Measurements from ENCODE around the gene SNRPB2.
A peak's percentile ranks its signal among the peaks of the same experiment; 100 is the strongest.

The SNRPB2 gene

DNA sequence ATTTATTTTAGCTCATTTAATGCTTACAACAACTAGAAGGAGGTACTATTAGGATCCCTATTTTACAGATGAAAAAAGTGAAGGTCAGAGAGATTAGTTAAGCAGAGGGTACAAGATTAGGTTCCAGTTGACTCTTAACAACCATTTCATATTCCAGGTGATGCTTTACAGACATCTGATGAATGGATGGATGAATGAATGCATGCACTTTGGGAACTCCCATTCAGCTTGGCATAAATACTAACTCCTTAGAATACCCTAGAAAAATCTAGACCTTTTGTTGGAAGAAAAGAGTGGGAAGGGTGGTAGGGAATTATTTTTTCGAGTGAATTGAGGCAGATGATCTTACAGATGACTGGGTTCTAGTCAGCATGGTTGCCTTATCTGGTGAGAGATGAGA, 746 bp upstream of the SNRPB2 start:
- Histone ChIP-seq H3K9ac (ENCODE audit: low read depth, low read length) (peak overlapping the region; percentile 42; the same call in 1 of the 2 replicates), H3K4me3 (ENCODE audit: low read depth, low read length) (peak overlapping the region; percentile 97)

DNA sequence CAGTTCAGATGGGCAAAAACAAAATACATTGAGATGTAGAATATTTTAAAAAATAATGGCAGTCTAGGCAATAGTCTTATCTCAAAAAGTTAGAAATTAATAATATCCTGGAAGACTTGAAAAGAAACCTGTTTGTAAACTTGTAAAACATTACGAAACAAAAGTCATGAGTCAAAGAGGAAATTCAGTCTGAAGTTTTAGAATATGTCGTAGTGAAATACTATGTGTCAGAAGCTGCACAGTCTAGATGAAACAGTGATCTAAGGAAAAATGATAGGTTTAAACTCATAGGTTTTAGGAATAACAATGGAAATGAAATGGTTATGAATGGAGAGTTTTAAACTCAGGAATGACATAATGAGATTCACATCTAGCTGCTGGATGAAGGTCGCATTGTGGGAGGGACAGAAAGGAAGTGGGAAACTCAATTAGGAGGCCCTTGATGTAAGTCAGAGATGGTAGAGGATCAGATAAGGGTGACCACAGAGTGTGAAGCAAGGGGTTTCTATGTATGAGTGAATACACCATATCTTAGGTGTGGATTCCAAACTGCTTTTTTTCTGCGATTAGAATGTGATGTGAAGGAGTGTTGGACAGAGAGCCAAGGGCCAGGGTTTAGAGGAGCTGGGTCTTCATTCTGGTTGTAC, 2.8 kb downstream of the SNRPB2 start:
- Histone ChIP-seq H3K27ac (ENCODE audit: low read depth, low read length) (no peak overlapping the region), H3K27me3 (ENCODE audit: control insufficient read depth, insufficient read depth, low read length) (peaks cover 5% of the 10 kb centered on the region; the same call in 1 of the 2 replicates), H3K9me3 (ENCODE audit: control insufficient read depth, insufficient read depth, low read length) (no peaks in the 10 kb centered on the region), H3K4me1 (ENCODE audit: control insufficient read depth, insufficient read depth, low read length) (peaks cover 9% of the 10 kb centered on the region), H3K4me3 (ENCODE audit: low read depth, low read length) (no peak overlapping the region), H3K9ac (ENCODE audit: low read depth, low read length) (no peak overlapping the region), H3K36me3 (ENCODE audit: control insufficient read depth, insufficient read depth, low read length) (peaks cover 62% of the 10 kb centered on the region)

More for the DNA sequence above, 746 bp upstream of the SNRPB2 start:
- H3K27me3 ChIP-seq (ENCODE audit: control insufficient read depth, insufficient read depth, low read length), result peaks cover 10% of the 10 kb centered on the region
- H3K27ac ChIP-seq (ENCODE audit: low read depth, low read length), result peak overlapping the region; percentile 83
- H3K36me3 ChIP-seq (ENCODE audit: control insufficient read depth, insufficient read depth, low read length), result peaks cover 26% of the 10 kb centered on the region
- peaks cover 9% of the 10 kb centered on the region for H3K4me1 ChIP-seq (ENCODE audit: control insufficient read depth, insufficient read depth, low read length)
- no peaks in the 10 kb centered on the region for H3K9me3 ChIP-seq (ENCODE audit: control insufficient read depth, insufficient read depth, low read length)

DNA sequence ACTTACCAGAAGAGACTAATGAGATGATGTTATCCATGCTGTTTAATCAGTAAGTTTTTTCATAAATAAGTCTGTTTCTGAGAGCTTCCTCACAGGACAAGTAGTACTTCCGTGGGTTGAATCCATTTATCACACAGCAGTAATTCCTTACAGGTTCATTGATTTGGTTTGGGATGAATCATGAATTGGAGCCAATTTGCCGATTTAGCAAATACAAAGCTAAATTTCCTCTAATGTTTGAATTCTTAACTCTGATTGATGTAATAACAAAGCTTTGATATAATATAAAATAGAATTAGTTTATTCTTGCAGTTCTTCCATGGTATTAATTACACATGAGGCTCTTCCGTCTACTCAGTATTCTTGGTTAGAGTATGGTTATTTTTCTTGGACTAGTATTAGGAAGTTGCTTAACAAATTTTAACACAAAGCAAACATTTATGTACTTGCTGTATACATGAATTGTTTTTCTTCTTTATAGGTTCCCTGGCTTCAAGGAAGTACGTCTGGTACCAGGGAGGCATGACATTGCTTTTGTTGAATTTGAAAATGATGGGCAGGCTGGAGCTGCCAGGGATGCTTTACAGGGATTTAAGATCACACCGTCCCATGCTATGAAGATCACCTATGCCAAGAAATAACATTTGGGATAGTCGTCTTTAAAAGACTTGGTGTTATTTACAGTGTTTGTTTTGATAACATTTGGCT, 10.7 kb downstream of the SNRPB2 start:
- Histone ChIP-seq H3K4me1 (ENCODE audit: control insufficient read depth, insufficient read depth, low read length) (no peaks in the 10 kb centered on the region), H3K9me3 (ENCODE audit: control insufficient read depth, insufficient read depth, low read length) (no peaks in the 10 kb centered on the region), H3K9ac (ENCODE audit: low read depth, low read length) (no peak overlapping the region), H3K4me3 (ENCODE audit: low read depth, low read length) (no peak overlapping the region), H3K27ac (ENCODE audit: low read depth, low read length) (no peak overlapping the region), H3K36me3 (ENCODE audit: control insufficient read depth, insufficient read depth, low read length) (peaks cover 63% of the 10 kb centered on the region), H3K27me3 (ENCODE audit: control insufficient read depth, insufficient read depth, low read length) (no peaks in the 10 kb centered on the region)

DNA sequence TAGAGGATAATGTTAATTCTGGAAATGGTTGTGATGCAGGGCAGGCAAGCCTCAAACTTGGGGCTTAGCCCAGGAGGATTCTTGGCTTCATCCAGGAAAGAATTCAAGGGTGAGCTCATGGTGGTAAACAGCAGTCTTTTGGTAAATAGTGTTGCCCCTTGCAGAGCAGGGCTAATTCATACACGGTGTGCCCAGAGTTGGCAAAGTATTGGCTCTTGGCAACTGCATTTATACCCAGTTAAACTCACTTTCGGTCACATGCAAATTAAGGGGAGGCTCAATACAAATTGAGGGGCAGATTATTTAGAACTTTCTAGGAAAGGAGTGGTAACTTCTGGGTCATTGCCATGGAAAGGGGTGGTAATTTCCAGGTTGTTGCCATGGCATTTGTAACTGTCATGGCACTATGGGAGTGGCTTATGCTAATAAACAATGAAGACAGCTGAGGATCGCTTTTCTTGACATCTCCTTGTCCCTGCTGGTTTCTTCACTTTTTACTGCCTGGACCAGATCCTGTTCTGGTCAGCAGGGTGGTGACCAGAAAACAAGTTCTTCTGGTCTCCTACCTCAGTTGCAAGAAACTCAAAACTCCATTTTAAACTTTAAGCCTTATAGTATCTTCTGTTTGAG, 14.5 kb downstream of the SNRPB2 start:
- Histone ChIP-seq H3K4me3 (ENCODE audit: low read depth, low read length) (no peak overlapping the region), H3K9me3 (ENCODE audit: control insufficient read depth, insufficient read depth, low read length) (no peaks in the 10 kb centered on the region), H3K27me3 (ENCODE audit: control insufficient read depth, insufficient read depth, low read length) (no peaks in the 10 kb centered on the region), H3K9ac (ENCODE audit: low read depth, low read length) (no peak overlapping the region), H3K4me1 (ENCODE audit: control insufficient read depth, insufficient read depth, low read length) (no peaks in the 10 kb centered on the region), H3K36me3 (ENCODE audit: control insufficient read depth, insufficient read depth, low read length) (peaks cover 28% of the 10 kb centered on the region), H3K27ac (ENCODE audit: low read depth, low read length) (no peak overlapping the region)

DNA sequence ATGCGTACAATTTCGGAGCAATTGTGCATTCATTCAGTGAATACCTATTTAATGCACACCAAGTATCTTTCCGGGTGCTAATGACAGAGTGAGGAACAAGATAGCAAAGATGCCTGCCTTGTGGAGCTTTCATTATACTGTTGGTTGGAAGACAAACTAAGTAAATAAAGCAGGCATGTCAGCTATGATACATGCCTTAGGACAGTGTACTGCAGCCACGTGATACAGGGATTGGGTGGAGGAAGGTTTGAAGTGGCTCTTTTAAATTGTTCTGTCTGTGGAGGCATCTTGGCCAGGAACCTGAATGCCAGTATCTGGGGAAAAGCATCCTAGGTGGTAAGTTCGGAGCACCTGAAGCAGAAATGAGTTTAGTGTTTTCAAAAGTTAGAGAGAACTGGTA, 15.4 kb downstream of the SNRPB2 start:
- H3K27ac ChIP-seq (ENCODE audit: low read depth, low read length), result no peak overlapping the region
- H3K36me3 ChIP-seq (ENCODE audit: control insufficient read depth, insufficient read depth, low read length), result peaks cover 19% of the 10 kb centered on the region
- no peaks in the 10 kb centered on the region for H3K4me1 ChIP-seq (ENCODE audit: control insufficient read depth, insufficient read depth, low read length)
- no peaks in the 10 kb centered on the region for H3K27me3 ChIP-seq (ENCODE audit: control insufficient read depth, insufficient read depth, low read length)
- no peak overlapping the region for H3K4me3 ChIP-seq (ENCODE audit: low read depth, low read length)
- H3K9me3 ChIP-seq (ENCODE audit: control insufficient read depth, insufficient read depth, low read length), result no peaks in the 10 kb centered on the region
- H3K9ac ChIP-seq (ENCODE audit: low read depth, low read length), result no peak overlapping the region

DNA sequence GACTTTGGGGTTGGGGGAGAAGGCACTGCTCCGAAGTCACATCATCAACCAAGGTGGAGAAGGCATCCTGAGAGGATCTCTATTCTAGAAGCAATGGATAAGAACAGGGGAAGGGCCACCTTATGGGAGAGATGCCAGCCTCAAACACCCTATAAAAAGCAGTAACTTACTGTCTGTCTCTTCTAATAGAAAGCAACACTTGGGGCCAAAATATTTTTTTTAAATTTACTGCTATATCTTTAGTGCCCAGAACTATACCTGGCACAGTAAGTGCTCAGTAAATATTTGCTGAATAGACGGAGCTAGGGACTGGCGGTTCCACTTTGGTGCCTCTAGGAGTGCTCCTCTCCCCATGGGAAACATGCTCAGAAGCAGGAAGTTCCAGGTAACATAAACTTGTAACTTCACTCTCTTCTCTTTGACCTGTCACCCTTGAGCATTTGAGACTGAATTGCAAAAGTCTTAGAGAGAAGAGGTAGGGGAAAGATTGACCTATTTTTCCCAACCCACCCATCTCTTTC, 17.5 kb downstream of the SNRPB2 start:
- H3K4me1 ChIP-seq (ENCODE audit: control insufficient read depth, insufficient read depth, low read length), result peaks cover 2% of the 10 kb centered on the region
- H3K4me3 ChIP-seq (ENCODE audit: low read depth, low read length), result no peak overlapping the region
- no peaks in the 10 kb centered on the region for H3K36me3 ChIP-seq (ENCODE audit: control insufficient read depth, insufficient read depth, low read length)
- no peak overlapping the region for H3K27ac ChIP-seq (ENCODE audit: low read depth, low read length)
- H3K27me3 ChIP-seq (ENCODE audit: control insufficient read depth, insufficient read depth, low read length), result no peaks in the 10 kb centered on the region
- no peaks in the 10 kb centered on the region for H3K9me3 ChIP-seq (ENCODE audit: control insufficient read depth, insufficient read depth, low read length)
- H3K9ac ChIP-seq (ENCODE audit: low read depth, low read length), result no peak overlapping the region

DNA sequence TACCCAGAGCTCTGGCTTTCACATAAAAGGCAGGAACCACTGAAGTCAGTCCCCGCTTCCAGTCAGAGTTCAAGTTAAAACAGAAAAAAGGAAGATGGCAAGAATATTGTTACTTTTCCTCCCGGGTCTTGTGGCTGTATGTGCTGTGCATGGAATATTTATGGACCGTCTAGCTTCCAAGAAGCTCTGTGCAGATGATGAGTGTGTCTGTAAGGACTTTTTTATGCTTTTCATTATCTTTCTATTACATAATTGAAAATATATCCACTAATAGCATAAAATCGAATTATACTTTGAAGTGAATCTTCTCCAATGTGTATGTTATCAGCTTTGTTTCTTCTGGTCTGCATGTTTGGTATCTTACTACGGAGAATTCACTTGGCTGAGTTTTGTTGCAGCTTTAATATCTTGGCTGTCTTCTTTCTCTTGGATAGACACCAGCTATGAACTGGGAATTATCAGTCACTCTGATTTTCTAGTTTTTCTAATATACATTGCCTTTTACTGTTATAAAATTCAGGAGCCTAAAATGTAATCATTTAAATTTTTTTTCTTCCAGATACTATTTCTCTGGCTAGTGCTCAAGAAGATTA, 18.6 kb downstream of the SNRPB2 start, which contains the start of gene OTOR:
OTOR (plus strand) TSS at position 51 of the 593 bp plus-strand sequence; CDS start at position 95, 44 bp downstream.
- Histone ChIP-seq H3K27me3 (ENCODE audit: control insufficient read depth, insufficient read depth, low read length) (no peaks in the 10 kb centered on the region), H3K27ac (ENCODE audit: low read depth, low read length) (no peak within 1 kb of the TSS), H3K4me3 (ENCODE audit: low read depth, low read length) (no peak within 1 kb of the TSS), H3K9me3 (ENCODE audit: control insufficient read depth, insufficient read depth, low read length) (no peaks in the 10 kb centered on the region), H3K36me3 (ENCODE audit: control insufficient read depth, insufficient read depth, low read length) (no peaks in the 10 kb centered on the region), H3K4me1 (ENCODE audit: control insufficient read depth, insufficient read depth, low read length) (peaks cover 8% of the 10 kb centered on the region), H3K9ac (ENCODE audit: low read depth, low read length) (no peak within 1 kb of the TSS)

DNA sequence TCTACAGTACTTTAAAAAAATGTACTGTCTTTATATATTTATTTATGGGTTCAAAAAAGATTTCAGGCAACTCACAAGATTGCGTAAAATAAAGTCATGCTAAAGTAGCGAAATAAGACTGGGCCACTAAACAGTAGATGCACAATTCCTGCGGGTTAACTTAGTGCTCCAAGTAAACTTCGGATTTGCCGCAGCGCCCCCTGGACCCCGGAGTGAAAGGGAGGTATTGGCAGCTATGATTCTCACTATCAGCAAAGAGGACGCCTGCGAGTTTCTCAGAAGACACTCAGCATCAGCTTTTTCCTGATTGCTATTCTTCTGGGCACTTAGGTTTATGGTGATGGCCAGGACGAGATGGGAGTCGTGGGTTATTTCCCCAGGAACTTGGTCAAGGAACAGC, 19.7 kb downstream of the SNRPB2 start:
- Histone ChIP-seq H3K4me3 (ENCODE audit: low read depth, low read length) (no peak overlapping the region), H3K4me1 (ENCODE audit: control insufficient read depth, insufficient read depth, low read length) (peaks cover 8% of the 10 kb centered on the region), H3K9me3 (ENCODE audit: control insufficient read depth, insufficient read depth, low read length) (no peaks in the 10 kb centered on the region), H3K9ac (ENCODE audit: low read depth, low read length) (no peak overlapping the region), H3K27me3 (ENCODE audit: control insufficient read depth, insufficient read depth, low read length) (no peaks in the 10 kb centered on the region), H3K27ac (ENCODE audit: low read depth, low read length) (no peak overlapping the region), H3K36me3 (ENCODE audit: control insufficient read depth, insufficient read depth, low read length) (no peaks in the 10 kb centered on the region)

DNA sequence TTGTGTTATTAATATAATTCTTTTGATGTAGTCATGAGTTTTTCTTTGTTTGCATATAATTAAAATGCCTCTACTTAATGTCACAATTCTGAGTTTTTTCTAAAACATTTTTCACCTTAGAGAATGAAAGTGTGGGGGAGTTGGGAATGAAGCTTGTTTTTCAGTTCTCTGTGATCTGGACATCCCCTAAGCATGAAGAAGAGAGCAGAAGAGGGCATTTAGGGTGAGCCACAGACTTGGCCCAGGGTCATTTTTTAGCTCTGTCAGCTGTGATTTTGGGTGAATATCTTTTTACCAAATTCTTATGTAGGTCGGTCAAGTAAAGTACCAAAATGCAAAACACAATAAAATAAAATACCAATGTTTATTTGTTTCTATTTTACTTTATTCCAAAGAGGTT, 22.3 kb downstream of the SNRPB2 start:
- no peak overlapping the region for H3K27ac ChIP-seq (ENCODE audit: low read depth, low read length)
- no peaks in the 10 kb centered on the region for H3K27me3 ChIP-seq (ENCODE audit: control insufficient read depth, insufficient read depth, low read length)
- peaks cover 8% of the 10 kb centered on the region for H3K4me1 ChIP-seq (ENCODE audit: control insufficient read depth, insufficient read depth, low read length)
- H3K36me3 ChIP-seq (ENCODE audit: control insufficient read depth, insufficient read depth, low read length), result no peaks in the 10 kb centered on the region
- H3K9ac ChIP-seq (ENCODE audit: low read depth, low read length), result no peak overlapping the region
- H3K4me3 ChIP-seq (ENCODE audit: low read depth, low read length), result no peak overlapping the region
- H3K9me3 ChIP-seq (ENCODE audit: control insufficient read depth, insufficient read depth, low read length), result peaks cover 11% of the 10 kb centered on the region

DNA sequence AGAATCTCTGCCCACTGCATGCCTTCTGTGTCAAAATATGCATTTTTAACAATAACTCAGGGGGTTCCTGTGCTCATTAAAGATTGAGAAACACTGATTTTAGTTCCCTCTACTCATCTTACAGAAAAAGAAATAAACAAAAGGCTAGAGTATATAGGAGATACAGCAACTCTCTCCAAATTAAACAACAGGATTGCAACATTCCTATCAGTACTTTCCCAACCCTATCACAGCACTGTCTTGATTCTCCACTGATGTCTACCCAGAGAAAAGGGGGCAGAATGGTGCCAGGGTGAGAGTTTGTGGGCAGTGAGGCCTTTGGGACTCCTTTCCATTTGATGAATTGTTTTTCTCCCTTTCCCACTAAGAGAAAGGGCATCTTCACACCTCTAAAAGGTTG, 23.1 kb downstream of the SNRPB2 start:
- no peaks in the 10 kb centered on the region for H3K27me3 ChIP-seq (ENCODE audit: control insufficient read depth, insufficient read depth, low read length)
- H3K9me3 ChIP-seq (ENCODE audit: control insufficient read depth, insufficient read depth, low read length), result peaks cover 11% of the 10 kb centered on the region
- H3K4me3 ChIP-seq (ENCODE audit: low read depth, low read length), result no peak overlapping the region
- no peaks in the 10 kb centered on the region for H3K36me3 ChIP-seq (ENCODE audit: control insufficient read depth, insufficient read depth, low read length)
- H3K4me1 ChIP-seq (ENCODE audit: control insufficient read depth, insufficient read depth, low read length), result peaks cover 8% of the 10 kb centered on the region
- no peak overlapping the region for H3K27ac ChIP-seq (ENCODE audit: low read depth, low read length)
- H3K9ac ChIP-seq (ENCODE audit: low read depth, low read length), result no peak overlapping the region
